SJCRH30 (cell line): ENCODE measurements around the gene CHPF. TPM values are rescaled to one million over a fixed set of nuclear protein-coding genes. Genes with fewer than 3 reads are reported as not detected.
A peak's percentile ranks its signal among the peaks of the same experiment; 100 is the strongest.

Source experiments
- DNase-seq, 2 experiments: peaks; one replicate each; pipeline ENCODE4 v3.0.0-alpha.2; 2015 to 2020
- H3K27ac ChIP-seq: fragments of 250-450 bp; sonication (Bioruptor Pico); 2 replicates; pipeline ENCODE4 v1.5.1; 2020; ENCODE audit warnings: mild to moderate bottlenecking, moderate library complexity
- H3K27me3 ChIP-seq: fragments of 250-450 bp; sonication (Bioruptor Pico); 2 replicates; pipeline ENCODE4 v1.5.1; 2020; ENCODE audit warnings: mild to moderate bottlenecking, moderate library complexity
- H3K36me3 ChIP-seq: fragments of 250-450 bp; sonication (Bioruptor Pico); 2 replicates; pipeline ENCODE4 v1.5.1; 2020; ENCODE audit warnings: mild to moderate bottlenecking, moderate library complexity
- H3K4me1 ChIP-seq: fragments of 250-450 bp; sonication (Bioruptor Pico); 2 replicates; pipeline ENCODE4 v1.5.1; 2020; ENCODE audit warnings: mild to moderate bottlenecking, moderate library complexity
- H3K4me3 ChIP-seq: fragments of 250-450 bp; sonication (Bioruptor Pico); 2 replicates; pipeline ENCODE4 v1.5.1; 2020; ENCODE audit warnings: mild to moderate bottlenecking, moderate library complexity
- H3K9me3 ChIP-seq: fragments of 250-450 bp; sonication (Bioruptor Pico); replicated peaks from 2 replicates; pipeline ENCODE4 v1.5.1; 2020; ENCODE audit warnings: mild to moderate bottlenecking, moderate library complexity
- total RNA-seq: library from RNA; depleted of rRNA; stranded (reverse); fragments of >200 nt; shearing (Covaris generic); gene quantifications from 2 replicates; pipeline ENCODE4 v1.2.3, GENCODE V29; 2014

The CHPF gene
- total RNA-seq, 1 experiment from 2014 or later, result 41.8 TPM

GRCh38 chr2:219522111-219523030 lies 21.2 kb downstream of the CHPF start:
- Histone ChIP-seq H3K4me1 (peaks cover 20% of the 10 kb centered on the region), H3K27ac (no peak overlapping the region), H3K27me3 (peaks cover 7% of the 10 kb centered on the region), H3K9me3 (no peaks in the 10 kb centered on the region), H3K4me3 (no peak overlapping the region), H3K36me3 (no peaks in the 10 kb centered on the region)
- DNase-seq, result peak in 1 of 2 experiments; percentile 45

GRCh38 chr2:219521066-219521880 lies 22.3 kb downstream of the CHPF start:
- DNase-seq, result peak; percentile 72 to 80
- Histone ChIP-seq H3K36me3 (no peaks in the 10 kb centered on the region), H3K9me3 (no peaks in the 10 kb centered on the region), H3K27ac (no peak overlapping the region), H3K27me3 (peaks cover 7% of the 10 kb centered on the region), H3K4me3 (peak overlapping the region; percentile 30), H3K4me1 (peaks cover 20% of the 10 kb centered on the region)

- no peak for DNase-seq
- H3K36me3 ChIP-seq, result no peaks in the 10 kb centered on the region
- H3K4me3 ChIP-seq, result no peak overlapping the region
- peaks cover 20% of the 10 kb centered on the region for H3K4me1 ChIP-seq
- peaks cover 7% of the 10 kb centered on the region for H3K27me3 ChIP-seq
- H3K27ac ChIP-seq, result no peak overlapping the region
- no peaks in the 10 kb centered on the region for H3K9me3 ChIP-seq
These were observed 23.5 kb downstream of the CHPF start for GRCh38 chr2:219520079-219520478.

- H3K27ac ChIP-seq, result no peak overlapping the region
- no peak overlapping the region for H3K4me3 ChIP-seq
- H3K9me3 ChIP-seq, result no peaks in the 10 kb centered on the region
- DNase-seq, result no peak
- peaks cover 3% of the 10 kb centered on the region for H3K27me3 ChIP-seq
- H3K4me1 ChIP-seq, result peaks cover 20% of the 10 kb centered on the region
- no peaks in the 10 kb centered on the region for H3K36me3 ChIP-seq
These were observed 24.1 kb downstream of the CHPF start for GRCh38 chr2:219519526-219519916.

GRCh38 chr2:219517954-219518778 lies 25.4 kb downstream of the CHPF start:
- Histone ChIP-seq H3K4me1 (peaks cover 28% of the 10 kb centered on the region), H3K36me3 (no peaks in the 10 kb centered on the region), H3K9me3 (no peaks in the 10 kb centered on the region), H3K4me3 (no peak overlapping the region), H3K27ac (no peak overlapping the region), H3K27me3 (no peaks in the 10 kb centered on the region; the same call in 1 of the 2 replicates)
- DNase-seq, result no peak

- Histone ChIP-seq H3K27me3 (no peaks in the 10 kb centered on the region; the same call in 1 of the 2 replicates), H3K9me3 (no peaks in the 10 kb centered on the region), H3K36me3 (no peaks in the 10 kb centered on the region), H3K4me3 (no peak overlapping the region), H3K4me1 (peaks cover 39% of the 10 kb centered on the region), H3K27ac (no peak overlapping the region)
- DNase-seq, result no peak
These were observed 26.7 kb downstream of the CHPF start for GRCh38 chr2:219516888-219517287.

GRCh38 chr2:219515874-219516629 lies 27.6 kb downstream of the CHPF start:
- H3K4me1 ChIP-seq, result peaks cover 39% of the 10 kb centered on the region
- no peak overlapping the region for H3K27ac ChIP-seq
- no peaks in the 10 kb centered on the region; the same call in 1 of the 2 replicates for H3K27me3 ChIP-seq
- no peak for DNase-seq
- no peaks in the 10 kb centered on the region for H3K9me3 ChIP-seq
- no peaks in the 10 kb centered on the region for H3K36me3 ChIP-seq
- H3K4me3 ChIP-seq, result no peak overlapping the region

- no peak for DNase-seq
- Histone ChIP-seq H3K36me3 (no peaks in the 10 kb centered on the region), H3K27ac (no peak overlapping the region), H3K9me3 (no peaks in the 10 kb centered on the region), H3K27me3 (no peaks in the 10 kb centered on the region; the same call in 1 of the 2 replicates), H3K4me3 (no peak overlapping the region), H3K4me1 (peaks cover 38% of the 10 kb centered on the region)
These were observed 28.8 kb downstream of the CHPF start for GRCh38 chr2:219514836-219515235.

- no peaks in the 10 kb centered on the region for H3K9me3 ChIP-seq
- peak within 1 kb of the TSS; percentile 75; the same call in 1 of the 2 replicates for H3K27ac ChIP-seq
- H3K4me1 ChIP-seq, result peaks cover 38% of the 10 kb centered on the region
- DNase-seq, result peak; percentile 76 to 84
- peak within 1 kb of the TSS; percentile 32 for H3K4me3 ChIP-seq
- no peaks in the 10 kb centered on the region; the same call in 1 of the 2 replicates for H3K27me3 ChIP-seq
- H3K36me3 ChIP-seq, result no peaks in the 10 kb centered on the region
These were observed 29.3 kb downstream of the CHPF start, which contains the start of gene ASIC4 for GRCh38 chr2:219514196-219514761. ASIC4 (plus strand) TSS chr2:219514482; CDS start chr2:219514725, 243 bp downstream.

- peaks cover 41% of the 10 kb centered on the region for H3K4me1 ChIP-seq
- H3K27ac ChIP-seq, result no peak overlapping the region
- no peaks in the 10 kb centered on the region for H3K36me3 ChIP-seq
- no peaks in the 10 kb centered on the region for H3K9me3 ChIP-seq
- H3K27me3 ChIP-seq, result no peaks in the 10 kb centered on the region; the same call in 1 of the 2 replicates
- H3K4me3 ChIP-seq, result peak overlapping the region; percentile 32
- DNase-seq, result peak in 1 of 2 experiments; percentile 51
These were observed 29.8 kb downstream of the CHPF start for GRCh38 chr2:219513787-219514186.

GRCh38 chr2:219512524-219513216 lies 30.9 kb downstream of the CHPF start:
- DNase-seq, result peak; percentile 81 to 88
- H3K27me3 ChIP-seq, result no peaks in the 10 kb centered on the region; the same call in 1 of the 2 replicates
- no peaks in the 10 kb centered on the region for H3K36me3 ChIP-seq
- H3K4me1 ChIP-seq, result peaks cover 50% of the 10 kb centered on the region
- H3K27ac ChIP-seq, result peak overlapping the region; percentile 75
- H3K9me3 ChIP-seq, result no peaks in the 10 kb centered on the region
- H3K4me3 ChIP-seq, result peak overlapping the region; percentile 11; the same call in 1 of the 2 replicates

GRCh38 chr2:219511547-219512325 lies 31.9 kb downstream of the CHPF start:
- peak; percentile 67 to 79 for DNase-seq
- Histone ChIP-seq H3K4me1 (peaks cover 53% of the 10 kb centered on the region), H3K36me3 (no peaks in the 10 kb centered on the region), H3K9me3 (no peaks in the 10 kb centered on the region), H3K27me3 (no peaks in the 10 kb centered on the region; the same call in 1 of the 2 replicates), H3K4me3 (peak overlapping the region; percentile 21; the same call in 1 of the 2 replicates), H3K27ac (peak overlapping the region; percentile 75)
